ENCODE measurements around the gene HDAC7.
A peak's percentile ranks its signal among the peaks of the same experiment; 100 is the strongest.

Gene HDAC7

GRCh38 chr12:47744005-47744651, 75.6 kb downstream of the HDAC7 start:
- no peak for TF ChIP-seq ZFX (IDR thresholded peaks at IDR 0.05; ENCODE audit: borderline replicate concordance)
- TF ChIP-seq, protein P1, sequence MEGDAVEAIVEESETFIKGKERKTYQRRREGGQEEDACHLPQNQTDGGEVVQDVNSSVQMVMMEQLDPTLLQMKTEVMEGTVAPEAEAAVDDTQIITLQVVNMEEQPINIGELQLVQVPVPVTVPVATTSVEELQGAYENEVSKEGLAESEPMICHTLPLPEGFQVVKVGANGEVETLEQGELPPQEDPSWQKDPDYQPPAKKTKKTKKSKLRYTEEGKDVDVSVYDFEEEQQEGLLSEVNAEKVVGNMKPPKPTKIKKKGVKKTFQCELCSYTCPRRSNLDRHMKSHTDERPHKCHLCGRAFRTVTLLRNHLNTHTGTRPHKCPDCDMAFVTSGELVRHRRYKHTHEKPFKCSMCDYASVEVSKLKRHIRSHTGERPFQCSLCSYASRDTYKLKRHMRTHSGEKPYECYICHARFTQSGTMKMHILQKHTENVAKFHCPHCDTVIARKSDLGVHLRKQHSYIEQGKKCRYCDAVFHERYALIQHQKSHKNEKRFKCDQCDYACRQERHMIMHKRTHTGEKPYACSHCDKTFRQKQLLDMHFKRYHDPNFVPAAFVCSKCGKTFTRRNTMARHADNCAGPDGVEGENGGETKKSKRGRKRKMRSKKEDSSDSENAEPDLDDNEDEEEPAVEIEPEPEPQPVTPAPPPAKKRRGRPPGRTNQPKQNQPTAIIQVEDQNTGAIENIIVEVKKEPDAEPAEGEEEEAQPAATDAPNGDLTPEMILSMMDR (IDR thresholded peaks at IDR 0.05) = peak; percentile 97
- no peak overlapping the region for H3K27ac ChIP-seq

- H3K27ac ChIP-seq = no peak overlapping the region
- TF ChIP-seq, protein P1 (IDR thresholded peaks at IDR 0.05) = no peak
- no peak for TF ChIP-seq ZFX (IDR thresholded peaks at IDR 0.05; ENCODE audit: borderline replicate concordance)
Observed at GRCh38 chr12:47743311-47743860, 76.3 kb downstream of the HDAC7 start.

- no peak for TF ChIP-seq ZFX (IDR thresholded peaks at IDR 0.05; ENCODE audit: borderline replicate concordance)
- TF ChIP-seq, protein P1 (IDR thresholded peaks at IDR 0.05) = peak; percentile 100
Observed at GRCh38 chr12:47742253-47742825, 77.4 kb downstream of the HDAC7 start.

DNA sequence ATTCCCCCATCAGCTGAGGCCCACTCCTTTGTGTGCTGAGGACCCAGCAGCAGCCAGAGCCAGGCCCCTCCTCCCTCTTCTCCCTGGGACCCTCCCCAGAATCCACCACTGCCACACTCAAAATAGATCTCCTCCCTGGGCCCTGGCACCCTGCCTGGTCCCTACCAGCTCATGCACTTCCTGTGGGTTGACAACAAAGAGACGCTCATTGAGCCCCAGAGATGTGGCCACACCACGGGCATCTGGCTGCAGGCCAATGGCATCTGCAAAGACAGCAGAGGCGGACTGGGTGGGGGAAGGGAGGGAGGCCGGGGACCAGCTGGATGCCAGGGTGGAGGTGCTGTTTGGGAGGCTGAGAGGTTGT, 78.4 kb downstream of the HDAC7 start:
- no peak overlapping the region for H3K27ac ChIP-seq
- TF ChIP-seq ZFX (IDR thresholded peaks at IDR 0.05; ENCODE audit: borderline replicate concordance) = no peak
- TF ChIP-seq, protein P1 (IDR thresholded peaks at IDR 0.05) = no peak

More at GRCh38 chr12:47742253-47742825, 77.4 kb downstream of the HDAC7 start:
- H3K27ac ChIP-seq = no peak overlapping the region

DNA sequence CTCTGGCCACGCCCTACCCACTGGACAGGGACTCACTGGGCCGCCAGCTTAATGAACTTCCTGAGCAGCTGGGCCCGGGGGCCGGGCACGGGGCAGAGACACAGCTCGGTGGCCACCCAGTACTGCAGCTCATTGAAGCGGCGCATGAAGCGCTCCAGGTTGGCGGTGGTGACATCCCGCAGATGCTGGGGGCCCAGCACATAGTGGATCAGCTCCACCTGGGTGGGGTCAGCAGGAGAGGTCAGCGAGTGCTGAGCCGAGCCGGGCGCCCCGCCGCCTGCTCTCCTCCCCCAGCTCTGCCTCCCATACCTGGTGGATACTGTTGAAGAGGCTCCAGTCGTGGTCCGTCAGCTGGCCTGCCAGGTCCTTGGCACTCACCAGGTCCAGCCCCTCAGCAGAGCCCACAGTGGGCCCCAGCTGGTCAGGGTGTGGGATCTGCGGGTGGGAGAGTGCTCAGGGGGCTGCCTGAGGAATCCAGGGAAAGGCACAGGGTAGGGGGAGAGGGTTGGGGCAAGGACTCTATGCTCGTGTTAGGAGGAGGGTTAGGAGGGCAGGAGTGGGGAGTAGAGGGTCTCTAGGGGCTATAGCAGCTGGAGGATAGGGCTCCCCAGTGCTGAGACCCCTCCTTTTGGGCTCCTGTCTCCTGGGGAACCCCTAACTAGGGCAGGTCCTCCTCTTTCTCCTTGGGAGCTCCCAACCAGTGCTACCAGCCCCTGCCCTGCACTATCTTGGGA, 78.9 kb downstream of the HDAC7 start:
- TF ChIP-seq, protein P1 (IDR thresholded peaks at IDR 0.05) = no peak
- TF ChIP-seq ZFX (IDR thresholded peaks at IDR 0.05; ENCODE audit: borderline replicate concordance) = no peak

GRCh38 chr12:47739979-47740378, 79.7 kb downstream of the HDAC7 start:
- no peak overlapping the region for H3K27ac ChIP-seq
- no peak for TF ChIP-seq ZFX (IDR thresholded peaks at IDR 0.05; ENCODE audit: borderline replicate concordance)
- TF ChIP-seq, protein P1 (IDR thresholded peaks at IDR 0.05) = no peak

More for the DNA sequence above, 78.9 kb downstream of the HDAC7 start:
- no peak overlapping the region for H3K27ac ChIP-seq
